K562 (cell line): ENCODE measurements around the gene CALU. TPM values are rescaled to one million over a fixed set of nuclear protein-coding genes. Genes with fewer than 3 reads are reported as not detected.

Experiments used
- BMI1 ChIP-seq: fragments of 150-350 bp; IDR thresholded peaks from 2 replicates; pipeline ENCODE4 v1.6.1; 2014; ENCODE audit warnings: low read length
- BRD9 ChIP-seq: fragments of 450-650 bp; IDR thresholded peaks from 2 replicates; pipeline ENCODE4 v1.6.1; 2018; ENCODE audit warnings: low read depth; ENCODE audit not compliant: partially characterized antibody
- CBX1 ChIP-seq: sonication (generic); IDR thresholded peaks from 2 replicates; pipeline ENCODE4 v1.6.1; 2016; ENCODE audit warnings: antibody characterized with exemption, low read depth, mild to moderate bottlenecking
- KLF6 ChIP-seq: fragments of 250-450 bp; sonication (Bioruptor Pico); IDR thresholded peaks from 2 replicates; pipeline ENCODE4 v1.4.0; 2020; ENCODE audit warnings: mild to moderate bottlenecking, moderate library complexity, borderline replicate concordance
- MEF2A ChIP-seq: IDR thresholded peaks from 2 replicates; pipeline ENCODE4 v1.6.1; 2011; ENCODE audit warnings: low read depth, mild to moderate bottlenecking, low read length, moderate library complexity; ENCODE audit not compliant: control insufficient read depth
- MTA2 ChIP-seq: fragments of 450-650 bp; IDR thresholded peaks from 2 replicates; pipeline ENCODE4 v1.6.1; 2016; ENCODE audit warnings: low read depth
- NR4A1 ChIP-seq, 2 experiments: fragments of 250-450 bp in 1 of 2; fragments of 450-650 bp in 1 of 2; sonication (Bioruptor Pico) in 1 of 2; IDR thresholded peaks; 2 replicates each; pipeline versions ENCODE4 v1.4.0 to v1.6.1; 2016 to 2020; ENCODE audit warnings: mild to moderate bottlenecking in 2 of 2, missing compliant biosample characterization in 1 of 2, missing genetic modification characterization in 1 of 2, moderate library complexity in 1 of 2
- PHF20 ChIP-seq: fragments of 450-650 bp; IDR thresholded peaks from 2 replicates; pipeline ENCODE4 v1.6.1; 2018; ENCODE audit not compliant: partially characterized antibody
- POLR2H ChIP-seq: IDR thresholded peaks from 2 replicates; pipeline ENCODE4 v1.6.1; 2016; ENCODE audit warnings: missing genetic modification characterization, low read depth, mild to moderate bottlenecking, control low read depth, missing compliant biosample characterization, moderate library complexity
- PURB ChIP-seq: sonication (generic); formaldehyde crosslinking; IDR thresholded peaks from 2 replicates; pipeline ENCODE4 v1.9.0; 2021; ENCODE audit warnings: low read depth, mild to moderate bottlenecking, missing genetic modification reagents
- RAD21 ChIP-seq, 2 experiments: fragments of 250-450 bp in 1 of 2; fragments of 450-650 bp in 1 of 2; sonication (Bioruptor Pico) in 1 of 2; formaldehyde crosslinking in 1 of 2; IDR thresholded peaks in 1 of 2; conservative IDR thresholded peaks in 1 of 2; 2 replicates each; pipeline versions ENCODE4 v1.4.0 to v1.8.0; 2020 to 2022; ENCODE audit warnings: mild to moderate bottlenecking in 2 of 2, moderate library complexity in 1 of 2
- TBP ChIP-seq: optimal IDR thresholded peaks from 2 replicates; pipeline ENCODE3; 2011; ENCODE audit warnings: low read depth, low read length, improper control_type of control experiment
- ZNF507 ChIP-seq: conservative IDR thresholded peaks from 2 replicates; pipeline ENCODE4 v1.6.1; 2017; ENCODE audit warnings: missing genetic modification characterization, missing compliant biosample characterization
- ZNF830 ChIP-seq: fragments of 250-450 bp; sonication (Bioruptor Pico); IDR thresholded peaks from 2 replicates; pipeline ENCODE4 v1.5.0; 2021; ENCODE audit warnings: mild to moderate bottlenecking
- polyA plus RNA-seq, 8 experiments: library from polyadenylated mRNA; depleted of rRNA in 4 of 8; stranded (reverse) in 5 of 8; unstranded in 3 of 8; fragments of >200 nt; fragmentation: Nextera tagmentation in 2 of 8; fragmentation: Illumina TruSeq in 1 of 8; extraction: Ambion mirVana in 2 of 8; extraction: Trizol in 1 of 8; gene quantifications; 2 replicates each; pipeline versions ENCODE4 v1.2.1 to v1.2.3, GENCODE V29; 2011 to 2014; ENCODE audit warnings: inconsistent platforms in 1 of 8, missing spikeins in 1 of 8
- total RNA-seq, 7 experiments: library from RNA; depleted of rRNA in 6 of 7; stranded (reverse); fragments of >200 nt in 6 of 7; fragmentation: Illumina TruSeq in 2 of 7; extraction: Trizol in 2 of 7; gene quantifications; 2 replicates each; pipeline versions ENCODE4 v1.2.1 to v1.2.3, GENCODE V29; 2011 to 2021; ENCODE audit warnings: low replicate concordance in 1 of 7
- TF ChIP-seq, protein P1 (sequence below): fragments of 450-650 bp; formaldehyde crosslinking; IDR thresholded peaks from 2 replicates; pipeline ENCODE4 v1.4.0; 2022; ENCODE audit warnings: mild to moderate bottlenecking, moderate library complexity
- TF ChIP-seq, protein P2 (sequence below), 2 experiments: fragments of 200-800 bp in 1 of 2; sonication (Bioruptor generic) in 1 of 2; sonication (generic) in 1 of 2; formaldehyde crosslinking in 1 of 2; IDR thresholded peaks in 1 of 2; conservative IDR thresholded peaks in 1 of 2; 2 replicates each; pipeline versions ENCODE4 v1.5.0 to v1.6.1; 2016 to 2020; ENCODE audit warnings: missing compliant biosample characterization in 1 of 2, missing genetic modification characterization in 1 of 2, missing genetic modification reagents in 1 of 2

CALU gene
- total and polyA plus RNA-seq, 9 of the 15 experiments (the other 6 are each of a cell fraction or from before 2014, with no cell fraction given), result 166 to 286 (median 215) TPM

DNA sequence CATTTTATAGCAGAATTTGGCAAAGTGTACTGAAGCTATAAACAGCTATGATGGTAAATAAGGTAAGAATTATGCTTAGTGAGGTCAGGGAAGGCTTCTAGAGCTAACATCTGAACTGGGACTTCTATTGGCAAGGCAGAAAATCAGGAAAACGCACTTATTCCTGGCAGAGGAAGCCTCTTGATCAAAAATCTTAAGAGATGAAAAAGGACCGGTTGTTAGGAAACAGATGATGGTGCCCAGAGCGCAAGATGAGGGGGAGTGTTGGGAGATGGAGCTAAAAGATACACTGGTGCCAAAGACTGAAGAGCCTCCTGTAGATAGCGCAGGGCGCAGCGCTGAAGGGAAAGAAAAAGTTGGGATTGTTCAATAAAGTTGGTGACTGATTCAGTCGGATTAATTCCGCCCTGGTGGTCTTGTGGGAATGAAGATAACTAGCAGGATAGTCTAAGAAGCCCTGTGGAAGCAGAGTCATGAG is 550 bp upstream of the CALU start (continued):
- TF ChIP-seq TBP, result no peak
- TF ChIP-seq BRD9, result peak; percentile 81
- TF ChIP-seq, protein P1, sequence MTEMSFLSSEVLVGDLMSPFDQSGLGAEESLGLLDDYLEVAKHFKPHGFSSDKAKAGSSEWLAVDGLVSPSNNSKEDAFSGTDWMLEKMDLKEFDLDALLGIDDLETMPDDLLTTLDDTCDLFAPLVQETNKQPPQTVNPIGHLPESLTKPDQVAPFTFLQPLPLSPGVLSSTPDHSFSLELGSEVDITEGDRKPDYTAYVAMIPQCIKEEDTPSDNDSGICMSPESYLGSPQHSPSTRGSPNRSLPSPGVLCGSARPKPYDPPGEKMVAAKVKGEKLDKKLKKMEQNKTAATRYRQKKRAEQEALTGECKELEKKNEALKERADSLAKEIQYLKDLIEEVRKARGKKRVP (CRISPR knock-in tag), result no peak
- peak in 1 of 2 experiments; percentile 36; a peak in 2 of 4 replicates for TF ChIP-seq RAD21 (CRISPR knock-in tag; conservative IDR thresholded peaks at IDR 0.05 in 1 of 2, IDR thresholded peaks at IDR 0.05 in 1 of 2)
- TF ChIP-seq ZNF507 (tag), result no peak
- no peak for TF ChIP-seq PHF20
- TF ChIP-seq BMI1, result no peak
- no peak for TF ChIP-seq CBX1
- TF ChIP-seq MEF2A, result no peak
- TF ChIP-seq NR4A1 (CRISPR knock-in tag; IDR thresholded peaks at IDR 0.05), result no peak
- peak; percentile 70 for TF ChIP-seq NR4A1 (tag; IDR thresholded peaks at IDR 0.05)
- peak; percentile 96; the same call in 1 of the 2 replicates for TF ChIP-seq POLR2H (tag)
- TF ChIP-seq MTA2, result peak; percentile 57; the same call in 1 of the 2 replicates
- TF ChIP-seq PURB, result no peak
- TF ChIP-seq ZNF830, result no peak
- no peak for TF ChIP-seq KLF6 (CRISPR knock-in tag)
- TF ChIP-seq, protein P2, sequence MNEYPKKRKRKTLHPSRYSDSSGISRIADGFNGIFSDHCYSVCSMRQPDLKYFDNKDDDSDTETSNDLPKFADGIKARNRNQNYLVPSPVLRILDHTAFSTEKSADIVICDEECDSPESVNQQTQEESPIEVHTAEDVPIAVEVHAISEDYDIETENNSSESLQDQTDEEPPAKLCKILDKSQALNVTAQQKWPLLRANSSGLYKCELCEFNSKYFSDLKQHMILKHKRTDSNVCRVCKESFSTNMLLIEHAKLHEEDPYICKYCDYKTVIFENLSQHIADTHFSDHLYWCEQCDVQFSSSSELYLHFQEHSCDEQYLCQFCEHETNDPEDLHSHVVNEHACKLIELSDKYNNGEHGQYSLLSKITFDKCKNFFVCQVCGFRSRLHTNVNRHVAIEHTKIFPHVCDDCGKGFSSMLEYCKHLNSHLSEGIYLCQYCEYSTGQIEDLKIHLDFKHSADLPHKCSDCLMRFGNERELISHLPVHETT (CRISPR knock-in tag; conservative IDR thresholded peaks at IDR 0.05 in 1 of 2, IDR thresholded peaks at IDR 0.05 in 1 of 2), result no peak
